Measurements from ENCODE around the gene EVA1B. TPM values are rescaled to one million over a fixed set of nuclear protein-coding genes. Genes with fewer than 3 reads are reported as not detected.
A peak's percentile ranks its signal among the peaks of the same experiment; 100 is the strongest.

EVA1B gene
- total RNA-seq, 3 donors from 2014 or later (not counting 1 experiment from before 2014, with no cell fraction given): 4.0 to 8.0 (median 4.9) TPM

- intact Hi-C loops (cut with micrococcal nuclease): loop anchor here (5.0 kb wide), 3 partner anchors 35 to 60 kb away; partner anchors contain the start of genes EVA1B and SH3D21
- no peak overlapping the region for H3K27ac ChIP-seq (ENCODE audit: low read length)
- ATAC-seq: no peak
- H3K27me3 ChIP-seq (ENCODE audit: control insufficient read depth, insufficient read depth, low read length): no peaks in the 10 kb centered on the region
- H3K4me1 ChIP-seq (ENCODE audit: control insufficient read depth, insufficient read depth, low read length): peaks cover 53% of the 10 kb centered on the region
- Mint-ChIP-seq H3K9me3 (no peaks in the 10 kb centered on the region), H3K4me1 (peaks cover 27 to 49% of the 10 kb centered on the region in 2 donors), H3K4me3 (no peak overlapping the region), H3K36me3 (no peaks in the 10 kb centered on the region), H3K27ac (peak overlapping the region; percentile 74 to 86), H3K27me3 (ENCODE audit: low read depth in 2 of 2) (no peaks in the 10 kb centered on the region)
- peaks cover 14% of the 10 kb centered on the region for H3K36me3 ChIP-seq (ENCODE audit: control insufficient read depth, insufficient read depth, low read length)
- DNase-seq: no peak
- H3K9me3 ChIP-seq (ENCODE audit: control insufficient read depth, insufficient read depth, low read length): no peaks in the 10 kb centered on the region
- no peak for TF ChIP-seq CTCF (IDR thresholded peaks at IDR 0.05)
- no peak overlapping the region for H3K4me3 ChIP-seq (ENCODE audit: low read length)
- 97% methylated on average over 4 of the region's 4 CpGs for WGBS (ENCODE audit: insufficient coverage)
These were observed 44.4 kb upstream of the EVA1B start for GRCh38 chr1:36367798-36368197.

DNA sequence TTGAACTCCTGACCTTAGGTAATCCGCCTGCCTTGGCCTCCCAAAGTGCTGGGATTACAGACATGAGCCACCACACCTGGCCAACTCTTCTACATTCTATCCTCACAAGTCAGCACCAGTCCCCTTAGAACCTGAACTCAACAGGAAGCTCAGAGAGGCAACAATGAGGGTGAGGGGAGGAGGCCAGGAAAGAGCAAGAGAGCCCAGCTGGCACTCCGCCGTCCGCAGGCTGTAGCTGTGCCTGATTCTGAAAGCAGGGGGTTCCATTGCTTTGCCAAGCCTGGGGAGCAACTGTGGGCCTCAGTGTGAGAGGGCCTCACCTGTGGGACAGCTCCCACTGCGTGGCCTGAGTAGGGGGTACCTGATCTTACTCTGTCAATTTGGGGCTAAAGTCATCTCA, 43.6 kb upstream of the EVA1B start:
- H3K27me3 Mint-ChIP-seq (ENCODE audit: low read depth in 2 of 2): no peaks in the 10 kb centered on the region
- ATAC-seq (no peak), DNase-seq (peak in 1 of 2 donors; percentile 73)
- no peaks in the 10 kb centered on the region for H3K9me3 ChIP-seq (ENCODE audit: control insufficient read depth, insufficient read depth, low read length)
- H3K4me3 ChIP-seq (ENCODE audit: low read length): no peak overlapping the region
- intact Hi-C loops (cut with micrococcal nuclease): loop anchor here (5.0 kb wide), 3 partner anchors 35 to 60 kb away; partner anchors contain the start of genes EVA1B and SH3D21
- no peak overlapping the region for H3K4me3 Mint-ChIP-seq
- no peaks in the 10 kb centered on the region for H3K9me3 Mint-ChIP-seq
- H3K4me1 Mint-ChIP-seq: peaks cover 23 to 44% of the 10 kb centered on the region in 2 donors
- H3K27ac Mint-ChIP-seq: peak overlapping the region; percentile 74 to 86
- TF ChIP-seq CTCF (IDR thresholded peaks at IDR 0.05): no peak
- peaks cover 46% of the 10 kb centered on the region for H3K4me1 ChIP-seq (ENCODE audit: control insufficient read depth, insufficient read depth, low read length)
- no peaks in the 10 kb centered on the region for H3K27me3 ChIP-seq (ENCODE audit: control insufficient read depth, insufficient read depth, low read length)
- H3K36me3 Mint-ChIP-seq: no peaks in the 10 kb centered on the region
- 59% methylated on average over 4 of the region's 5 CpGs for WGBS (ENCODE audit: insufficient coverage)
- peaks cover 21% of the 10 kb centered on the region for H3K36me3 ChIP-seq (ENCODE audit: control insufficient read depth, insufficient read depth, low read length)
- H3K27ac ChIP-seq (ENCODE audit: low read length): peak overlapping the region; percentile 8

DNA sequence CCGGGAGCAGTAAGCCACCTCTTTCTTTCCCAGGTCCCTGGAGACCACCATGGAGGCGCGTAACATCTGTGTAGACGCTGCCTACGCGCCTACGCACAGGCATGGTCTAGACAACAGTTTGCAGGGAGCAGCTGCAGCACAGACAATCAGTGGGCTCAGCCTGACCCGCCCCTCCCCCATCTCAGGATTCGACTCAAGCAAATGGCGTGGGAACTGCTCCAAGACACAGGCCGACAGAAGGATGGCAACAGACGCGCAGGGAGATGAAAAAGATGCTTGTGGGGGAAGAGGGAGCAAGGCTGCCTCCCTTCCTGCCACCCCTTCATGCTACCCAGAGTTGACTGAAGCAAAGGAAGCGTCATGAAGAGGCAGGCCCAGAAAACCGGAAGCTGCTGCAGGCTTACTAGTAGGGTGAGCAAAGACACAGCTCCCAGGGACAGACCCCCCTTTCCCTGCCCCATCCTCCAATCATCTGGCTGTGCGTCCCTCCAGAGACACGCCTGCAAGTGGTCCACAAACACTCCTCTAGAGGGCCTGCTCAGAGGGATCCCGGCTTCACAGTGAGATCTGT, 42.7 kb upstream of the EVA1B start:
- intact Hi-C loops (cut with micrococcal nuclease): loop anchor here (5.0 kb wide), 3 partner anchors 36 to 59 kb away; partner anchors contain the start of genes EVA1B and SH3D21
- Histone ChIP-seq H3K4me1 (ENCODE audit: control insufficient read depth, insufficient read depth, low read length) (peaks cover 42% of the 10 kb centered on the region), H3K27me3 (ENCODE audit: control insufficient read depth, insufficient read depth, low read length) (no peaks in the 10 kb centered on the region), H3K27ac (ENCODE audit: low read length) (peak overlapping the region; percentile 37), H3K36me3 (ENCODE audit: control insufficient read depth, insufficient read depth, low read length) (peaks cover 28% of the 10 kb centered on the region), H3K9me3 (ENCODE audit: control insufficient read depth, insufficient read depth, low read length) (no peaks in the 10 kb centered on the region), H3K4me3 (ENCODE audit: low read length) (no peak overlapping the region)
- peak; percentile 70 to 80 (median 75) for ATAC-seq
- Mint-ChIP-seq H3K4me3 (no peak overlapping the region), H3K36me3 (no peaks in the 10 kb centered on the region), H3K27ac (peak overlapping the region; percentile 74 to 86), H3K4me1 (peaks cover 23 to 44% of the 10 kb centered on the region in 2 donors), H3K9me3 (no peaks in the 10 kb centered on the region), H3K27me3 (ENCODE audit: low read depth in 2 of 2) (no peaks in the 10 kb centered on the region)
- no peak for TF ChIP-seq CTCF (IDR thresholded peaks at IDR 0.05)
- WGBS (ENCODE audit: insufficient coverage): 64% methylated on average over 15 of the region's 18 CpGs
- DNase-seq: peak in 1 of 2 donors; percentile 81
